Esophagus muscularis mucosa (tissue), 4 donors: ENCODE data around the gene PPARD.

Experiments used
- EP300 ChIP-seq: sonication (generic); formaldehyde crosslinking; IDR thresholded peaks from one replicate; pipeline ENCODE4 v1.6.1; 2017; ENCODE audit warnings: antibody characterized with exemption
- POLR2A ChIP-seq: fragments of 450-650 bp; IDR thresholded peaks from one replicate; pipeline ENCODE4 v1.6.1; 2017; ENCODE audit warnings: antibody characterized with exemption, moderate library complexity, mild to moderate bottlenecking, low read depth
- POLR2AphosphoS5 ChIP-seq, 2 donors: sonication (generic); formaldehyde crosslinking; IDR thresholded peaks; one replicate each; pipeline ENCODE4 v1.6.1; 2017; ENCODE audit warnings: antibody characterized with exemption in 2 of 2
- TF ChIP-seq, protein P1 (sequence below), 3 experiments: fragments of 200-600 bp in 2 of 3; fragments of 450-650 bp in 1 of 3; sonication (generic) in 2 of 3; IDR thresholded peaks; one replicate each; pipeline ENCODE4 v1.5.1; 2017 to 2019; ENCODE audit warnings: antibody characterized with exemption in 3 of 3, mild to moderate bottlenecking in 2 of 3, moderate library complexity in 1 of 3

DNA sequence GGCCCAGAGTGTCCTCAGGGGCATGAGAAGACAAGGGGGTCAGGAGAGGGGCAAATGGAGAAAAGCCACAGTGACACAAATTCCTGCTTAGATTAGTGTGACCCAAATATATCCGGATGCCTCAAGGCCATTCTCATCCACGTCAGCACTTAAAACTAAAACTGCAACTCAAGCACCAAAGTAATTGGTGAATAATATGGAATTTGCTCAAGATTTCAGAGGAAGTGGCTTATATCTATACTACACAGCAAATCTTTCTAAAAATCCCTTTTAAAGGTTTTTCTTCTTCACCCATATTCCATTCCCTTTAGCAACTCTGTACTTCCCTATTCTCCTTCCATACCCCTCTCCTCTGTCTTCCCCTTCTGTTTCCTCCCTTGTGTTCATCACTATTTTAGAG lies 29.6 kb upstream of the PPARD start:
- TF ChIP-seq, protein P1, sequence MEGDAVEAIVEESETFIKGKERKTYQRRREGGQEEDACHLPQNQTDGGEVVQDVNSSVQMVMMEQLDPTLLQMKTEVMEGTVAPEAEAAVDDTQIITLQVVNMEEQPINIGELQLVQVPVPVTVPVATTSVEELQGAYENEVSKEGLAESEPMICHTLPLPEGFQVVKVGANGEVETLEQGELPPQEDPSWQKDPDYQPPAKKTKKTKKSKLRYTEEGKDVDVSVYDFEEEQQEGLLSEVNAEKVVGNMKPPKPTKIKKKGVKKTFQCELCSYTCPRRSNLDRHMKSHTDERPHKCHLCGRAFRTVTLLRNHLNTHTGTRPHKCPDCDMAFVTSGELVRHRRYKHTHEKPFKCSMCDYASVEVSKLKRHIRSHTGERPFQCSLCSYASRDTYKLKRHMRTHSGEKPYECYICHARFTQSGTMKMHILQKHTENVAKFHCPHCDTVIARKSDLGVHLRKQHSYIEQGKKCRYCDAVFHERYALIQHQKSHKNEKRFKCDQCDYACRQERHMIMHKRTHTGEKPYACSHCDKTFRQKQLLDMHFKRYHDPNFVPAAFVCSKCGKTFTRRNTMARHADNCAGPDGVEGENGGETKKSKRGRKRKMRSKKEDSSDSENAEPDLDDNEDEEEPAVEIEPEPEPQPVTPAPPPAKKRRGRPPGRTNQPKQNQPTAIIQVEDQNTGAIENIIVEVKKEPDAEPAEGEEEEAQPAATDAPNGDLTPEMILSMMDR (IDR thresholded peaks at IDR 0.05): no peak
- TF ChIP-seq POLR2A (no peak), POLR2AphosphoS5 (IDR thresholded peaks at IDR 0.05) (no peak), EP300 (no peak)
